RWPE1 (cell line): ENCODE data around the gene SEMA3E.

Experiments used
- CTCF ChIA-PET: fragments of 350-600 bp; sonication (Branson Sonifier 250); formaldehyde crosslinking; extraction: SDS; loops from one replicate; lab custom pipeline; 2021; lab: Yijun Ruan, JAX
- POLR2A ChIA-PET: fragments of 400-600 bp; formaldehyde crosslinking; extraction: SDS; loops from one replicate; lab custom pipeline; 2020; ENCODE audit warnings: antibody characterized with exemption; ENCODE audit not compliant: low non-redundant PET; lab: Yijun Ruan, JAX
- DNase-seq: peaks from one replicate; pipeline ENCODE4 v3.0.0; 2012; ENCODE audit warnings: low spot score
- H3K27ac ChIP-seq: fragments of 450-650 bp; 2 replicates; pipeline ENCODE4 v1.5.1; 2017
- CTCF ChIP-seq: fragments of 450-650 bp; conservative IDR thresholded peaks from 2 replicates; pipeline ENCODE4 v1.5.1; 2017; ENCODE audit warnings: low read depth, mild to moderate bottlenecking

Gene SEMA3E

GRCh38 chr7:83648464-83649241, at the start of gene SEMA3E:
TSS of gene SEMA3E (minus strand) at chr7:83649139.
- CTCF ChIA-PET: no interaction called here
- no peak within 1 kb of the TSS for H3K27ac ChIP-seq
- no peak for TF ChIP-seq CTCF
- DNase-seq: no peak
- POLR2A ChIA-PET: no interaction called here

- no peak for DNase-seq
- ChIA-PET POLR2A (no interaction called here), CTCF (no interaction called here)
- no peak overlapping the region for H3K27ac ChIP-seq
- TF ChIP-seq CTCF: no peak
Observed at GRCh38 chr7:83697804-83698530, 49.0 kb upstream of the SEMA3E start.

GRCh38 chr7:83696101-83696500, 47.2 kb upstream of the SEMA3E start:
- CTCF ChIA-PET: interaction anchor here (0.6 kb wide), 1 partner anchor 162 kb away, joined by 3 read pairs; no protein-coding TSS in a partner anchor
- TF ChIP-seq CTCF: no peak

GRCh38 chr7:83695128-83695960, 46.4 kb upstream of the SEMA3E start:
- no peak for DNase-seq
- H3K27ac ChIP-seq: no peak overlapping the region
- POLR2A ChIA-PET: no interaction called here
- CTCF ChIA-PET: interaction anchor here (0.6 kb wide), 1 partner anchor 162 kb away, joined by 3 read pairs; no protein-coding TSS in a partner anchor
- no peak for TF ChIP-seq CTCF

More at GRCh38 chr7:83696101-83696500, 47.2 kb upstream of the SEMA3E start:
- H3K27ac ChIP-seq: no peak overlapping the region
- no peak for DNase-seq
- POLR2A ChIA-PET: no interaction called here

- ChIA-PET CTCF (no interaction called here), POLR2A (no interaction called here)
- TF ChIP-seq CTCF: no peak
- DNase-seq: no peak
- H3K27ac ChIP-seq: no peak overlapping the region
Observed at GRCh38 chr7:83693256-83693655, 44.3 kb upstream of the SEMA3E start.

GRCh38 chr7:83691095-83691494, 42.2 kb upstream of the SEMA3E start:
- H3K27ac ChIP-seq: no peak overlapping the region
- POLR2A ChIA-PET: no interaction called here
- TF ChIP-seq CTCF: no peak
- no peak for DNase-seq
- CTCF ChIA-PET: no interaction called here
